Spleen (tissue), 11 donors: ENCODE results near the gene SYT13. TPM values are rescaled to one million over a fixed set of nuclear protein-coding genes. Genes with fewer than 3 reads are reported as not detected.
A peak's percentile ranks its signal among the peaks of the same experiment; 100 is the strongest.

Source experiments
- DNase-seq: peaks from one replicate; pipeline ENCODE4 v3.0.0-alpha.2; 2020
- H3K27ac ChIP-seq, 8 donors: fragments of 200-600 bp; sonication (generic) in 7 of 8; 1 replicate in 4 of 8; 2 replicates in 4 of 8; pipeline versions ENCODE4 v1.5.0 to v1.8.0; 2016 to 2021; ENCODE audit warnings: inconsistent platforms in 4 of 8, mild to moderate bottlenecking in 4 of 8, moderate library complexity in 1 of 8
- H3K27me3 ChIP-seq, 7 donors: fragments of 200-600 bp; sonication (generic) in 6 of 7; replicated peaks in 1 of 7; 1 replicate in 4 of 7; 2 replicates in 3 of 7; pipeline versions ENCODE4 v1.5.0 to v1.8.0; 2016 to 2021; ENCODE audit warnings: inconsistent platforms in 3 of 7, mild to moderate bottlenecking in 1 of 7
- H3K36me3 ChIP-seq, 6 donors: fragments of 200-600 bp; sonication (generic) in 5 of 6; 1 replicate in 4 of 6; 2 replicates in 2 of 6; pipeline versions ENCODE4 v1.5.0 to v1.8.0; 2016 to 2021; ENCODE audit warnings: inconsistent platforms in 2 of 6
- H3K4me1 ChIP-seq, 6 donors: fragments of 200-600 bp; sonication (generic) in 5 of 6; 1 replicate in 3 of 6; 2 replicates in 3 of 6; pipeline versions ENCODE4 v1.5.0 to v1.8.0; 2016 to 2021; ENCODE audit warnings: inconsistent platforms in 3 of 6
- H3K4me3 ChIP-seq, 8 donors: fragments of 200-600 bp; sonication (generic) in 7 of 8; 1 replicate in 4 of 8; 2 replicates in 4 of 8; pipeline versions ENCODE4 v1.5.0 to v1.8.0; 2016 to 2021; ENCODE audit warnings: inconsistent platforms in 4 of 8, mild to moderate bottlenecking in 4 of 8, moderate library complexity in 2 of 8
- H3K9me3 ChIP-seq, 8 donors: fragments of 200-600 bp; sonication (generic) in 7 of 8; 1 replicate in 4 of 8; 2 replicates in 4 of 8; pipeline versions ENCODE4 v1.5.0 to v1.8.0; 2016 to 2021; ENCODE audit warnings: inconsistent platforms in 4 of 8
- POLR2A ChIP-seq, 3 donors: fragments of 450-650 bp; IDR thresholded peaks; one replicate each; pipeline ENCODE4 v1.5.1; 2017; ENCODE audit warnings: antibody characterized with exemption in 3 of 3, mild to moderate bottlenecking in 1 of 3
- POLR2AphosphoS5 ChIP-seq, 3 donors: sonication (generic); formaldehyde crosslinking; IDR thresholded peaks; one replicate each; pipeline ENCODE4 v1.5.1; 2017; ENCODE audit warnings: antibody characterized with exemption in 3 of 3
- WGBS, 5 donors: extraction: QIAGEN DNeasy Blood & Tissue Kit in 3 of 5; methylation state at CpG; one replicate each; pipeline versions ENCODE4 v1.1.5 to v1.1.7; 2013 to 2018; 5-methylcytosine and 5-hydroxymethylcytosine counted together
- intact Hi-C: fragments of 100-400 bp; cut with DNase I; formaldehyde crosslinking; loops from one replicate; pipeline ENCODE4 v1.15.0; 2023; ENCODE audit warnings: low total_unique reads
- polyA plus RNA-seq, 3 donors: library from polyadenylated mRNA; stranded (reverse); fragments of 200-250 nt; gene quantifications; one replicate each; pipeline ENCODE4 v1.2.1, GENCODE V29; 2013
- total RNA-seq, 7 donors: library from RNA; depleted of rRNA in 3 of 7; stranded (reverse); fragments of >200 nt in 3 of 7; fragmentation: NEBNext Ultra II Directional in 4 of 7; extraction: Animal tissue kit (Norgen Biotek cat#: 25700) in 4 of 7; gene quantifications; one replicate each; pipeline versions ENCODE4 v1.1.0 to v1.2.1, GENCODE V29; 2016 to 2021
- TF ChIP-seq, protein P1 (sequence below), 11 experiments: fragments of 200-600 bp in 7 of 11; fragments of 450-650 bp in 4 of 11; sonication (generic) in 4 of 11; IDR thresholded peaks in 8 of 11; conservative IDR thresholded peaks in 3 of 11; 1 replicate in 7 of 11; 2 replicates in 4 of 11; pipeline versions ENCODE4 v1.4.0 to v1.8.0; 2016 to 2021; ENCODE audit warnings: antibody characterized with exemption in 11 of 11, inconsistent platforms in 4 of 11, mild to moderate bottlenecking in 1 of 11
- donor health status: healthy with polysubstance abuse.
- donor health status: DM: no; HTN: no; CAD: no; lungs with moderate emphysema.
- donor health status: DM: no; HTN: no; CAD: no.
- donor health status: Bipolar disorder and iron deficiency.
- donor health status: healthy.
- donor health status: DM: no; HTN: no; CAD: no.
- donor health status: DM: yes; HTN: yes; CAD: no.

The SYT13 gene
- total and polyA plus RNA-seq, 10 donors = 0.02 to 0.64 (median 0.10) TPM; not detected in 2

DNA sequence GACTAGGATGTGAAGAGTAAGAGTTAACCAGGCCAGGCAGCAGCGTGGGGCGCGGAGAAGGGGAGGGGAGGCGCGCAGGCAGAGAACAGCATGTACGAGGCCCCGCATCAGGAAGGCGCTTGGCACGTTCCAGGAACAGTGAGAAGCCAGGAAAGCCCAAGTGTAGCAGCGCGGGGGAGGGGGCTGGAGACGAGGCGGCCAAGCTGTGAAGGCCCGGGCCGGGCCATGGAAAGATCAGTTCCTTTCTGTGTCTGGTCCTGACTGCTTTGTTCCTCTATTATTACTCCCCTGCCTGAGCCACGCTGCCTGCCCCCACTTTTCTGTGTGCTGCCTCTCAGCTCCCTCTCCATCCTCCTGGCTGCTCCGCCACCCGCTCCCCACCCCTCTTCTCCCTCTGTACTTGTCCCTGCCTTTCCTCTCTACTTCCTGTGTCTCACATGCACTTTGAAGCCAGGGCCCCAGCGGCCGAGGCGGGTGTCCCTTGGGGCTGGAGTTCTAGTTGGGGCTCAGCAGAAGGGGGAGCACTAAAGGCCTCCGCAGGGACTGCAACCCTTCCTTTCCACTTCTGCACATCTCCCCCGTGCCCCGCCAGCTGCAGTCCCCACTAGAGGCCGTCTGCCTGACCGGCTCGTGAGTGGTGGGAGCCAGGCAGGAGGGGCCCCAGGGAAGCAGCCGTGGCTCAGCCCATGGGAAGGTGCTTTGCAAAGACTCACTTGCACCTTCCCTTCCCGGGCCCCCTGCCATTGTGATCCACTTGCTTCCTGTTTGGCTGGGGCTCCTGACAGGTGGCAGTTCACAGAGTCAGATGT, 76.0 kb downstream of the SYT13 start:
- H3K36me3 ChIP-seq = peaks cover 0 to 95% (median 14%) of the 10 kb centered on the region in 6 donors
- H3K4me3 ChIP-seq = no peak overlapping the region
- intact Hi-C loops = no loop called here
- WGBS, 5 donors = 22 to 32% (median 28%) methylated on average over 28 to 29 of the region's 29 CpGs
- H3K27me3 ChIP-seq = no peaks in the 10 kb centered on the region
- H3K9me3 ChIP-seq = no peaks in the 10 kb centered on the region
- TF ChIP-seq, protein P1, sequence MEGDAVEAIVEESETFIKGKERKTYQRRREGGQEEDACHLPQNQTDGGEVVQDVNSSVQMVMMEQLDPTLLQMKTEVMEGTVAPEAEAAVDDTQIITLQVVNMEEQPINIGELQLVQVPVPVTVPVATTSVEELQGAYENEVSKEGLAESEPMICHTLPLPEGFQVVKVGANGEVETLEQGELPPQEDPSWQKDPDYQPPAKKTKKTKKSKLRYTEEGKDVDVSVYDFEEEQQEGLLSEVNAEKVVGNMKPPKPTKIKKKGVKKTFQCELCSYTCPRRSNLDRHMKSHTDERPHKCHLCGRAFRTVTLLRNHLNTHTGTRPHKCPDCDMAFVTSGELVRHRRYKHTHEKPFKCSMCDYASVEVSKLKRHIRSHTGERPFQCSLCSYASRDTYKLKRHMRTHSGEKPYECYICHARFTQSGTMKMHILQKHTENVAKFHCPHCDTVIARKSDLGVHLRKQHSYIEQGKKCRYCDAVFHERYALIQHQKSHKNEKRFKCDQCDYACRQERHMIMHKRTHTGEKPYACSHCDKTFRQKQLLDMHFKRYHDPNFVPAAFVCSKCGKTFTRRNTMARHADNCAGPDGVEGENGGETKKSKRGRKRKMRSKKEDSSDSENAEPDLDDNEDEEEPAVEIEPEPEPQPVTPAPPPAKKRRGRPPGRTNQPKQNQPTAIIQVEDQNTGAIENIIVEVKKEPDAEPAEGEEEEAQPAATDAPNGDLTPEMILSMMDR (IDR thresholded peaks at IDR 0.05 in 8 of 11, conservative IDR thresholded peaks at IDR 0.05 in 3 of 11) = no peak
- TF ChIP-seq POLR2A (IDR thresholded peaks at IDR 0.05) = peak in 1 of 3 donors; percentile 15
- TF ChIP-seq POLR2AphosphoS5 (IDR thresholded peaks at IDR 0.05) = peak; percentile 73 to 86 (median 80)
- DNase-seq = no peak
- peaks cover 0 to 31% (median 20%) of the 10 kb centered on the region in 6 donors for H3K4me1 ChIP-seq
- peak overlapping the region; percentile 26 to 85 (median 70) for H3K27ac ChIP-seq

- H3K36me3 ChIP-seq = peaks cover 0 to 97% (median 17%) of the 10 kb centered on the region in 6 donors
- no peak overlapping the region for H3K4me3 ChIP-seq
- peaks cover 0 to 27% (median 20%) of the 10 kb centered on the region in 6 donors for H3K4me1 ChIP-seq
- TF ChIP-seq, protein P1 (IDR thresholded peaks at IDR 0.05 in 8 of 11, conservative IDR thresholded peaks at IDR 0.05 in 3 of 11) = no peak
- TF ChIP-seq POLR2AphosphoS5 (IDR thresholded peaks at IDR 0.05) = no peak
- TF ChIP-seq POLR2A (IDR thresholded peaks at IDR 0.05) = no peak
- intact Hi-C loops = no loop called here
- whole genome bisulfite sequencing, 5 donors = 83 to 87% (median 85%) methylated on average over 20 to 35 of the region's 35 CpGs
- H3K9me3 ChIP-seq = no peaks in the 10 kb centered on the region
- H3K27me3 ChIP-seq = no peaks in the 10 kb centered on the region
- peak overlapping the region in 6 of 8 donors; percentile 48 to 85 (median 68) for H3K27ac ChIP-seq
- no peak for DNase-seq
These were observed 76.9 kb downstream of the SYT13 start for GRCh38 chr11:45209000-45209879.

DNA sequence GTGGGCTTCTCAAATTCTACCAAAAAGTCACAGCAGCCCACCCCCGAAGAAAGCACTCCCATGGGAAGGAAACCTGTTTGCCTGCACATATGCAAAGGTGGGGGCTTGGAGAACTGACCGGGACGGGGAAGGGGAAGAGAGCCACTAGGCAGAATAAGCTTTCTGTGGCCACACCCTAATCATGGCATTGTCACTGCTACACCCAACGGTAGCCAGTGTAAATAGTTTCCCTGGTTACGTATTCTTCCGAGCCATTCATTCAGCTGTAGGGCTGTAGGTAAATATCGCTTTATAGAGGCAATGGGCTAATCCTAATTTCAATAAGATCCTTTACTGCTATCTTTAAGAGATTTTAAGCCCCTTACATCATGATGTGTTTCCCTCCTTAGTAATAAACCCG, 78.0 kb downstream of the SYT13 start:
- intact Hi-C loops = no loop called here
- peaks cover 0 to 87% (median 14%) of the 10 kb centered on the region in 6 donors for H3K36me3 ChIP-seq
- 86 to 92% (median 90%) methylated on average over 8 of the region's 8 CpGs for WGBS, 5 donors

More for the DNA sequence above, 78.0 kb downstream of the SYT13 start:
- Histone ChIP-seq H3K9me3 (no peaks in the 10 kb centered on the region), H3K27ac (peak overlapping the region in 3 of 8 donors; percentile 80 to 85 (median 82)), H3K4me3 (no peak overlapping the region), H3K4me1 (peaks cover 0 to 27% (median 20%) of the 10 kb centered on the region in 6 donors), H3K27me3 (no peaks in the 10 kb centered on the region)
- no peak for DNase-seq
- TF ChIP-seq, protein P1 (IDR thresholded peaks at IDR 0.05 in 8 of 11, conservative IDR thresholded peaks at IDR 0.05 in 3 of 11) = no peak
- TF ChIP-seq POLR2AphosphoS5 (IDR thresholded peaks at IDR 0.05) = no peak
- no peak for TF ChIP-seq POLR2A (IDR thresholded peaks at IDR 0.05)
